ENCODE data around the gene THRB.

THRB gene

DNA sequence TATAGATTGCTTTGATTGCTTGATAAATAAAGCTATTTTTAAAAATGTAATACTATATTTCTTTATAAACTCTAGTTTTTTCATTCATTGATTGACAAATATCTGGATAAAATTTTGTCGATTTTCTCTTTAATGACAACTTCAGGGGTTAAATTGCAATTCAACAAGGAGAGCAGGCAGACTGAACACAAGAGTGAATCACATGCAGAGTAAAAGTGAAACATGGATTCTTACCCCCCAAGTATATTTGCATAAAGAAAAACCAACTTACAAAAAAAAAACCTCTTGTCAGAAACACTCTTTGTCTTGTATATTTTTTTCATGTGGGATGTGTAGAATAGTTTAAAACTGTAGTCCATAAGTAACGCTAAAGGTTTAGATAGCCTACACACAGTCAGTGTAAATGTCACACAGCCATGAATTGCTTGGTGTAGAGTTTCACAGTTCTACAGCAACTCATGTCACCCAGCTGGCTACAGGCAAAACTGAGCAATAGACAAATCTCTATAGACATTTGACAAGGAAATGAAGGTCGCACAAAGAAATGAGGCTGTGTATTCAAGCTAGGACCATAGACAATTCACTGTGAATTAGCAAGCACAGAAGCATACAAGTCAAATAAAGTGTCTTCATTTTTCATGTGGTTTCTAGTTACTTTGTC is 141.6 kb downstream of the THRB start:
- Histone ChIP-seq H3K9ac (ENCODE audit: low read depth, low read length) (no peak overlapping the region), H3K4me1 (ENCODE audit: insufficient read depth, low read length) (no peaks in the 10 kb centered on the region), H3K9me3 (ENCODE audit: control insufficient read depth, insufficient read depth, low read length) (no peaks in the 10 kb centered on the region), H3K36me3 (ENCODE audit: insufficient read depth, low read length) (no peaks in the 10 kb centered on the region)

DNA sequence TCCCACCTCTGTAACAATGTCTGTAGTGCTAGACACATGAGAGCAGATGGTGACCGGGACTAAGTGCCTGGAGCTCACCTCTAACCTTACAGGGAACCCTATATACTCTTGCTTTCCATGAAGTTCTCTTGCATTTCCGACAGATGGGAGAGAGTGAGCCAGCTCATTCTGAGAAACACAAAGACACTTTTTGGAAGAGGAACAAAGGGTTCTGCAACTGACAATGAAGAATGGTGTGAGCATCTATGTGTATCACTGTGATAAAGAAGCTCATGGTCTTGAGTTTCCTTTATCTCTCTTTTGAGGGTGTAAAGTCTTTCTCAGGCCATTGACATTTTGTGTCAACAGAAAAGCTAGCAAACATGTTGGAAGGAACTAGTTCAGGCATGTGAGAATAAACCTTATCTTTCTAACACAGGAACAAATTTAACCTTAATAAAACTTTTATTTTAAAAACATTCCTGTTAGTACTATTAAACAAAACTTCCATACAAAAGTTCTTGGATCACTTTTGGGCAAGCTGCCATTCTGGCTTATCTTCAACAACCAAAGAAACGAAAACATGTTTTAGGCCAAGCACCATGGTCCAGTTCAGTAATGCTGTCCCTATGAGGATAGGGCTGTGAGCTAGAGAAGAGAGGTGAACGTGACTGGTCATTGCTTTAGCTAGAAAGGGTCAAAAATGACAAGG is 142.7 kb downstream of the THRB start:
- H3K9me3 ChIP-seq (ENCODE audit: control insufficient read depth, insufficient read depth, low read length), result no peaks in the 10 kb centered on the region
- H3K4me1 ChIP-seq (ENCODE audit: insufficient read depth, low read length), result no peaks in the 10 kb centered on the region
- no peaks in the 10 kb centered on the region for H3K36me3 ChIP-seq (ENCODE audit: insufficient read depth, low read length)
- H3K9ac ChIP-seq (ENCODE audit: low read depth, low read length), result no peak overlapping the region

DNA sequence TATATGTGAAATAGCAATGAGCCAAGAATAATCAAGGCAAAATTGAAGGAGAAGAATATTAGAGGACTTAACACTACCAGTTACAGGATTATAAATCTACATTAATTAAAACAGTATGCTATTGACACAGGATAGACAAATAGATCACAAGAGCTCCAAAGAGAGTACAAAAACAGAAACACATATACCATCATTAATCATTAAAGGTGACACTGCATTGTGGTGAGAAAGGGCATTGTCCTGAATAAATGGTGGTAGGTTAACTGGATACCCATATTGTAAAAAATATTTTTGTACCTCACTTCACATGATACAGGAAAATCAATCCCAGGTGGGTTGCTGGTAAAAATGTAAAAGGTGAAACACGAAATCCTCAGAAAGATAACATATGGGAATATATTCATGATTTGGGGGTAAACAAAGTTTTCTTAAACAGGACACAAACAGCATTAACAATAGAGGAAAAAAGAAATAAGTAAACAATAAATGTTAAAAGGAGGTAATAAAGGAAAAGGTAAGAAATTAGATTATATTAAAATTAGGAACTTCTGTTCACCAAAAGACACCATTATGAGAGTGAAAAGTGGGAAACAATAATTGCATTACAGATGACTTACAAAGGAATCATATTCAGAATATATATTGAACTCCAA is 145.2 kb downstream of the THRB start:
- Histone ChIP-seq H3K9ac (ENCODE audit: low read depth, low read length) (no peak overlapping the region), H3K36me3 (ENCODE audit: insufficient read depth, low read length) (no peaks in the 10 kb centered on the region), H3K9me3 (ENCODE audit: control insufficient read depth, insufficient read depth, low read length) (no peaks in the 10 kb centered on the region), H3K4me1 (ENCODE audit: insufficient read depth, low read length) (no peaks in the 10 kb centered on the region)

DNA sequence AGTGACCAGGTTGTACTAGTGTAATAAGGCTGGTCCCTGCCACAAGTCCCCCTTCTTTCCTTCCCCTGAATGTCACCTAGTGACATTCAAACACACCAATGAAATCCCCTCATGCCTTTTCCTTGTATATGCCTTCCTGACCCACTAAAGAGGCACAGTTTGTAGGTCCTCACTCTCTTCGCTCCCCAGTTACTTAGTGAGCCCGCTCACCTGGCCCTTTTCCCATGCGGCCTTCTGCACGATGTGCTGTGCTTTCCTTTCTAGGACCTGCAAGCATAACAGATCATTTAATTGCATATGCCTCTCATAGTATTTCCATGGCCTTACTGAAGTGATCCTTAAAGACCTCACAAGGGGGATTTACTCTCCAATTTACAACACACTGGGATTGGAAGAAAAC is 146.3 kb downstream of the THRB start:
- Histone ChIP-seq H3K9ac (ENCODE audit: low read depth, low read length) (no peak overlapping the region), H3K36me3 (ENCODE audit: insufficient read depth, low read length) (no peaks in the 10 kb centered on the region), H3K4me1 (ENCODE audit: insufficient read depth, low read length) (no peaks in the 10 kb centered on the region), H3K9me3 (ENCODE audit: control insufficient read depth, insufficient read depth, low read length) (no peaks in the 10 kb centered on the region)

DNA sequence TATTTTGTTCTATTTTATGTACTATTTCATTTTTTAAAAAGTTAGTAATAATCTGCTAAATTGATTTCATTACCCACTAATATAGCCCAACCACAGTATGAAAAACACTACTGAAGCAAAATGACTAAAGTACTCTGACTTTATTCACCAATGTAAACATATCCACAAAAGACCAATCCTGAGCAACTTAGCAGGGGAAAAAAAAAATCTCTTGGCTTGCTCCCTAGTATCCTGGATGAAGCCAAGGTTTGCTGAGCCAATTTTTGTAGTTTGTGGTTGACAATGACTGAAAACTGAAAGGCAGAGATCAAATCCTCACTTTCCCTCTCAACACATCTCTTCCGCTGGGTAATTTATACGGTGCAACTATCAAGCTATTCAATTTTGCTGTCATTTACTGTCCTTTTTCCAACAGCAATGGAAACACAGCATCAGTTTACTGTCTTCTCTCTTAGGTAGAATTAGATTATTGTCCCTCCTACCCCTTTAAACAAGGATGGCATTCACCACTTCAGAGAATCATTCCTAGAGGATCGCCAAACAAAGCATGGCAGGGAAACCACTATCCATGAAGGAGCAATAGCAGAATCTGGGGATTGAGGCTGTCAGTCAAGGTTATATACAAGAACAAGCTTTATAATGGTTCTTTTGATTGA is 149.7 kb downstream of the THRB start:
- Histone ChIP-seq H3K36me3 (ENCODE audit: insufficient read depth, low read length) (no peaks in the 10 kb centered on the region), H3K9ac (ENCODE audit: low read depth, low read length) (no peak overlapping the region), H3K9me3 (ENCODE audit: control insufficient read depth, insufficient read depth, low read length) (no peaks in the 10 kb centered on the region), H3K4me1 (ENCODE audit: insufficient read depth, low read length) (no peaks in the 10 kb centered on the region)

DNA sequence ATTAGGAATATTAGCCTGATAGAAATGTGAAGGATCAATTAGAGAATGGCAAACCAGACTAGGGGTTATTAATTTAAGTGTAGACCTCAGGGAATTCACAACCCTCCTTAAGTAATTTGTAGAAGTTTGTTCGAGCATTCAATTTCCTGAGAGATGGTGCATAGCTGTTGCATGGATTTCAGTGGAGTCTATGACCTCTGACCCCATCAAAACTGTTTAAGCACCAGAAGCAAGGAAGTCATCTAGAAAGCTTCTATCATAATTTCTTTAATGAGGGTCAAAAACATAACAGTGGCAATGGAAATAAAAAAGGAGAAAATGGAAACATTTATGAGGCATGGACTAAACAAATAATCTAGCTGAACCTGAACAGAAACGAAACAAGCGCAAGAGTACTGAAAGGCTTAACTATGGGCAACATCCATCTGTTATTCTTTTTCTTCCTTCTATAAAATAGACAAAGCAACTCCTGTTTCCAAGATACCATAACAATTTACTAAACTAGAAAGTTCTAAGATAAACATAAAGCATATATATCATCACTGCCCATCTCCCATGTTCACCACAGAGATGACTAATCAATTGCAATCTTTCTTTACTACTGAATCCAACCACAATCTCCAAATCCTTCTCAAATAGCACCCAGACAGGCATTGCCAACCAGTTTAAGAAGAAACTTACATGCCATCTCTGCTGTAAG is 151.4 kb downstream of the THRB start:
- Histone ChIP-seq H3K9me3 (ENCODE audit: control insufficient read depth, insufficient read depth, low read length) (no peaks in the 10 kb centered on the region), H3K36me3 (ENCODE audit: insufficient read depth, low read length) (no peaks in the 10 kb centered on the region), H3K9ac (ENCODE audit: low read depth, low read length) (no peak overlapping the region), H3K4me1 (ENCODE audit: insufficient read depth, low read length) (no peaks in the 10 kb centered on the region)

DNA sequence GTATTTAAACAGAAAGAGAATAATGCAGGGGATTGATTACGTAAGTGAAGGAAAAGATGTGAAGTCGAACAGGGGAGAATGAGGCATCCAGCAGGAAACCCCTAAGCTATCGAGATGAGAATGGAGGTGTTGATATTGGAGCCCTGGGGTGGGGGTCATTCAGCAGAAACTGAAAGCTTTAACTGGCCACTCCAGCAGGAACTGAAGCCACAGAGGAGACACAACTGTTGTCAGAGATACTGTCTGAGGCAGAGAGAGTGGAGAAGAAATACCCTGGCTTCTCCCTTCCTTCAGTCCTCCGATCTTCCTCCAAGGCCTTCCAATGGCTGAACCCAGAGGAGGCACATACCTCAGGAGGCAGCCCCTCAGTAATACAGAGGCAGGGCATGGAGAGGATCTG is 152.4 kb downstream of the THRB start:
- H3K36me3 ChIP-seq (ENCODE audit: insufficient read depth, low read length), result no peaks in the 10 kb centered on the region
- H3K9ac ChIP-seq (ENCODE audit: low read depth, low read length), result no peak overlapping the region
- H3K4me1 ChIP-seq (ENCODE audit: insufficient read depth, low read length), result no peaks in the 10 kb centered on the region
- H3K9me3 ChIP-seq (ENCODE audit: control insufficient read depth, insufficient read depth, low read length), result no peaks in the 10 kb centered on the region

DNA sequence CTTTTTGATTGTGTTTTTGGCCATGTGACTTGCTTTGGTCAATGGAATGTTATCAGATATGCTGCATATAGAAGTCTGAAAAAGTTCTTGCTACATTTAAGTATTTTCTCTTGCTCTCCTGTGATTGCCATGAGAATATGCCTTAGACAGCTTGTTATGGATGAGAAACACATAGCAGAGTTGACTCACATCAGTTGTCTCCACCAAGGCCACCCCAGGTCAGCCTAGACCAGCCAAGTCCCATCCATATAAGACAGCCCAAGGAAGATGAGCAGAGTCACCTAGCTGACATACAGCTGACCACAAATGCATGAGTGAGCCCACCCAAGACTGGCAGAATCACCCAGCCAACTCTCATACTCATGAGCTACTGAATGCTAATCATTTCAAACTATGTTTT is 153.0 kb downstream of the THRB start:
- Histone ChIP-seq H3K9me3 (ENCODE audit: control insufficient read depth, insufficient read depth, low read length) (no peaks in the 10 kb centered on the region), H3K9ac (ENCODE audit: low read depth, low read length) (no peak overlapping the region), H3K36me3 (ENCODE audit: insufficient read depth, low read length) (no peaks in the 10 kb centered on the region), H3K4me1 (ENCODE audit: insufficient read depth, low read length) (no peaks in the 10 kb centered on the region)

DNA sequence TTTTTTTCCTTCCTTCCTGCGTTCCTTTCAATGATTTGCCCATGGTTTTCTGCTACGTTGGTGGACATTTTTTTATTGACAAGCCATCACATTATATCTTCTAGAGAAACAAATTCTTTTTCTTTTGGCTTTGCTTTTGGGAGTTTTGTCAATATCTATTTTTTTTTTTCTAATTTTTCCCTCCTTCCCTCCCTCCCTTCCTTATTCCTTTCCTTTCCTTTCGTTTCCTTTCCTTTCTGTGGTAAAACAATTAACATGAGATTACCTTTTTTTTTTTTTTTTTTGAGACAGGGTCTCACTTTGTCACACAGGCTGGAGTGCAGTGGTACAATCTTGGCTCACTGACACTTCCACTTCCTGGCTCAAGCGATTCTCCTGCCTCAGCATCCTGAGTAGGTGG is 153.7 kb downstream of the THRB start:
- no peaks in the 10 kb centered on the region for H3K9me3 ChIP-seq (ENCODE audit: control insufficient read depth, insufficient read depth, low read length)
- no peaks in the 10 kb centered on the region for H3K4me1 ChIP-seq (ENCODE audit: insufficient read depth, low read length)
- no peak overlapping the region for H3K9ac ChIP-seq (ENCODE audit: low read depth, low read length)
- no peaks in the 10 kb centered on the region for H3K36me3 ChIP-seq (ENCODE audit: insufficient read depth, low read length)

DNA sequence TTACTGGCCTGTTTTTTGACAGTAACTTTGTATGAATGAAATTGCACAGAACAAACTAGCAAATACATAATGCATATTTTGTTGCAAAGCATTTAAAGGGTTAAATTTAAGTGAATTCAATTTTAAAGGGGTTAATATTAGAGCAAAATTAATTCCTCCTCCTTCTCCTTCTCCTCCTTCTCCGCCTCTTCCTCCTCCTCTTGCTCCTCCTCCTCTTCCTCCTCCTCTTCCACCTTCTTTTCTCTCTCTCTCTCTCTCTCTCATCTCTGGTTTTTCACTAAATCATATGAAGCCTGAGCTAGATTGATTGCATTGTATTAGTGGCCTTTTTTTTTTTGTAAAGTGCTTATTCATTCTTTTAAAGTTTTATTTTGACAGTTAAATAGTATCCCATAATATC is 154.5 kb downstream of the THRB start:
- Histone ChIP-seq H3K36me3 (ENCODE audit: insufficient read depth, low read length) (no peaks in the 10 kb centered on the region), H3K9ac (ENCODE audit: low read depth, low read length) (no peak overlapping the region), H3K9me3 (ENCODE audit: control insufficient read depth, insufficient read depth, low read length) (no peaks in the 10 kb centered on the region), H3K4me1 (ENCODE audit: insufficient read depth, low read length) (no peaks in the 10 kb centered on the region)

DNA sequence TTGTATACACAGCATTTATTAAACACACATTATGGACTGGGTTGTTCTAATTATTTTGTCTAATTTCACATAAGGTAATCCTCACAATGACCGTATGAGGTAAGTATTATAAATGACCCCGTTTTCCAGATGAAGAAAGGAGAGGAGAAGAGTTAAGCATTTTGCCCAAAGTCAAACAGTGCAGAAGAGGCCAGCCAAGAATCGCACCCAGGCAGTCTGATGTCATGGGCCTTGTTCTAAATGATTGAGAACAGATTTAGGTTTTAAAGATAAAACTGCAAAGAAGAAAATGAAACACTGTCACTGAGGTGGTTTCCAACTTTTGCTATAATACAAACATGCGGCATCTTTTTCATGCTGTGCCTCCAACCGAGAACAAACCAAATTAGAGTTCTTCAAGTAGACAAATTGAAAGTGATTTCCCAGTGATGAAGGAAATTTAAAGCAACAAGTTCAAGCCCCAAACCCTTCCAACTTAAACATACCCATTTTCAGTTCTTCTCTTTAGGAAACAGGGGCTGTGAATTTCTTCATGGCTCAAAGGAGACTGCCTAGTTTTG is 155.3 kb downstream of the THRB start:
- H3K4me1 ChIP-seq (ENCODE audit: insufficient read depth, low read length), result no peaks in the 10 kb centered on the region
- no peaks in the 10 kb centered on the region for H3K9me3 ChIP-seq (ENCODE audit: control insufficient read depth, insufficient read depth, low read length)
- H3K36me3 ChIP-seq (ENCODE audit: insufficient read depth, low read length), result no peaks in the 10 kb centered on the region
- no peak overlapping the region for H3K9ac ChIP-seq (ENCODE audit: low read depth, low read length)

DNA sequence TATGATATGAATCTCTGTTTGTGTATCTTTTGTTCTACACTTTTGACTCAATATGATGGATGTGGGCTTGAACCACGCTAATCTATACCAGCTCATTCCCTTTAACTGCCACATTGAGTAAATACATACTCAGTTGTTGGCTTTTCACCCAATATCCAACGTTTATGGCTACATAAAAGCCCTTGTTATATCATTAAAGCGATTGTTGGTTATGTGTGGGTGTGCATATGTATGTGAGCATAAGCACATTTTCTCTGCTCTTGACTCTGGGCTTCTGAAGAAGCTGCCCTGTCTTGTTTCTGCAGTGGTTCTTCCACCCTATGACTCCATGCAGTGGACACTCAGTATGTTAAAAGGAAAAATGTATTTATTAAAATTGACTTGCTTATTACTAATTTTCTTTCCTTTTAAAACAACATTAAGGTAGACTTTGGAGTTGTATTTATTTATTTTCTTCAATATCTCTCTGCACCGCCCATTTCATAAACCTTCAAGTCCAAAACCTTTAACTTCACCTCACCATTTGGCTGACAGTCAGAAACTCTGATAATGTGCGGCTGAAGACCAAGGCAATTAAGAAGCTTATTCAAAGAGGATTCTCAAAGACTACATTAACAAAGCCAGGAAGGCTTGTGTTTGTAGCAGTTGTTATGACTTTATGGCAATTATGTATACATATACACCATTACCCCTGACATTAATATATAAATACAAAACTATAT is 156.1 kb downstream of the THRB start:
- Histone ChIP-seq H3K9me3 (ENCODE audit: control insufficient read depth, insufficient read depth, low read length) (no peaks in the 10 kb centered on the region), H3K4me1 (ENCODE audit: insufficient read depth, low read length) (no peaks in the 10 kb centered on the region), H3K36me3 (ENCODE audit: insufficient read depth, low read length) (no peaks in the 10 kb centered on the region), H3K9ac (ENCODE audit: low read depth, low read length) (no peak overlapping the region)

DNA sequence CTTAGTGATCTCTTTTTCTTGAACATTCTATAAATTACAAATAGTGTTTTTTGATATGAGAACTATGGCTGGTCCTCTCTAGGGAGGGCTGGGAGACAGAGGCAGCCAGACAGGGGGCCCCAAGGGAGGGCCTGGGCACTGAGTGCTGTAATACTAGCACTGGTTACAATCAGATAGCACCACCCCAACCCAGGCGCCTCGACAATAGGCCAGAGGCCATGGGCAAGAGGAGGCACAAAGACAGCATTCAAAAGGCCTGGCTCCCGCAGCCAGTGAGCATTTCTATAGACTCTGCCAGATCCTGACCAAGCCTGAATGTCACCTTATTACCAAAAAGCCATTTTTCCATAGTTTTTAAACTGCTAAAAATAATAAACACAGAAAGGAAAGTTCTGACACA is 158.5 kb downstream of the THRB start:
- H3K9me3 ChIP-seq (ENCODE audit: control insufficient read depth, insufficient read depth, low read length), result no peaks in the 10 kb centered on the region
- no peaks in the 10 kb centered on the region for H3K36me3 ChIP-seq (ENCODE audit: insufficient read depth, low read length)
- H3K9ac ChIP-seq (ENCODE audit: low read depth, low read length), result no peak overlapping the region
- H3K4me1 ChIP-seq (ENCODE audit: insufficient read depth, low read length), result no peaks in the 10 kb centered on the region

DNA sequence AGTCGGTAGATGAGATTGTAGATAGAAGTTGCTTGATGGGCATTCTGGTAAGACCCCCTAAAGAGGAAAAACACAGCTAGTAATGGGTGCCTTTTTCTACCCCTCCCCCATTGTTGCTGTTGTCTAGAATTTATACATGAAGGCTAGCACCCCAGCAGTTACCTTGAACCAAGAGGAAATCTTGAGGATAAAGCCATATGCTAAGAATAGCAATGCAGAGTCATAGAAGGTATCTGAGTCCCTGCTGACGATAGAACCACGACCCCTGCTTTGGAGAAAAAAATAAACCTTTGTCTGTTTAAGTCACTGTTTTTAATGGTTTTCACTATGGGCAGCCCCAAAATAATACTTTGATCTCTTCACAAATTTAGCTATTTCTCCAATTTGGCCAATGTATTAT is 162.6 kb downstream of the THRB start:
- H3K9ac ChIP-seq (ENCODE audit: low read depth, low read length), result no peak overlapping the region
- no peaks in the 10 kb centered on the region for H3K4me1 ChIP-seq (ENCODE audit: insufficient read depth, low read length)
- H3K36me3 ChIP-seq (ENCODE audit: insufficient read depth, low read length), result no peaks in the 10 kb centered on the region
- no peaks in the 10 kb centered on the region for H3K9me3 ChIP-seq (ENCODE audit: control insufficient read depth, insufficient read depth, low read length)
